ENCODE results near the gene NLK.

DNA sequence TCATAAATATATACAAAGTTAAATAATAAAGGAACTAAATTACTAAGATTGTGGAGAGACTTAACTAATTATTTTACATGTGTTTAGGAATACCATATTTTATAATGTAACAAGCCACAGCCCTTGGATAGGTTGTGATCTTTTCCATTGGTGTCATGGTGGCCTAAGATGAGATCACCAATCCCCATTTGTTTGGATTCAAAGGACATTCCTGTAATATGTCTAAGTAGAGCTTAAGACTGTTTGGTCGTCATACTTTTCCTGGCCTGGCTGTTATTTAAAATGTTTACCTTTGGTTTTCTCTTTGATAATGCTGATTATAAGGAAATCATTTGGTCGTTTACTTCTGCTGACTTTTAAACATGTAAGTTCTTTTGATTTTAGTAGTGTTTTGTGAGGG is 118.1 kb downstream of the NLK start:
- no peak for TF ChIP-seq CTCF (IDR thresholded peaks at IDR 0.05; ENCODE audit: insufficient read depth, low read depth, low read length)
- TF ChIP-seq EZH2 (IDR thresholded peaks at IDR 0.05; ENCODE audit: insufficient read depth, low read length) = no peak

Measured in astrocyte (in vitro differentiated cells and primary cell).